Right ventricle myocardium superior (tissue), 1 donor: Measurements from ENCODE around the gene CLN6. TPM values are rescaled to one million over a fixed set of nuclear protein-coding genes. Genes with fewer than 3 reads are reported as not detected.
"Not testable (repeated sequence)": the region's sequence is repeated elsewhere in the genome, so short reads cannot be mapped to it uniquely, and the experiment has no call there.

ENCODE experiments used
- ATAC-seq: fragments of 200-7000 bp; cut with Tn5 transposase; one replicate; pipeline ENCODE4 v1.9.1; 2020; ENCODE audit warnings: mild to moderate bottlenecking; ENCODE audit not compliant: poor library complexity
- DNase-seq: peaks from one replicate; pipeline ENCODE4 v3.0.0-alpha.2; 2020
- intact Hi-C: fragments of 100-400 bp; cut with DNase I; formaldehyde crosslinking; loops from one replicate; pipeline ENCODE4 v1.11.2; 2022
- total RNA-seq: library from RNA; stranded (reverse); fragmentation: NEBNext Ultra II Directional; extraction: Animal tissue kit (Norgen Biotek cat#: 25700); gene quantifications from one replicate; pipeline ENCODE4 v1.2.1, GENCODE V29; 2021
- donor health status: DM: no; HTN: yes; CAD: no; lungs with severe emphysema.

Gene CLN6
- total RNA-seq, 1 donor from 2014 or later, result 6.9 TPM

GRCh38 chr15:68259883-68260282 lies 30.4 kb upstream of the CLN6 start:
- intact Hi-C loops, result no loop called here
- peak; percentile 54 for ATAC-seq
- no peak for DNase-seq

GRCh38 chr15:68258692-68259091 lies 29.2 kb upstream of the CLN6 start:
- intact Hi-C loops, result no loop called here
- DNase-seq (no peak), ATAC-seq (no peak)

- intact Hi-C loops, result no loop called here
- peak; percentile 95 for ATAC-seq
- peak; percentile 95 for DNase-seq
Observed at GRCh38 chr15:68256675-68257450, 27.3 kb upstream of the CLN6 start.

GRCh38 chr15:68252925-68253534 lies 23.5 kb upstream of the CLN6 start:
- no peak for DNase-seq
- intact Hi-C loops, result loop anchor here (5.0 kb wide), 1 partner anchor 624 kb away; no protein-coding TSS in a partner anchor
- ATAC-seq, result peak; percentile 30

GRCh38 chr15:68249058-68249713 lies 19.7 kb upstream of the CLN6 start:
- DNase-seq, result no peak
- intact Hi-C loops, result no loop called here

GRCh38 chr15:68244235-68244634 lies 14.7 kb upstream of the CLN6 start:
- no peak for ATAC-seq
- intact Hi-C loops, result no loop called here
- DNase-seq, result no peak

More at GRCh38 chr15:68249058-68249713, 19.7 kb upstream of the CLN6 start:
- ATAC-seq, result no peak

- intact Hi-C loops, result no loop called here
- ATAC-seq (no peak), DNase-seq (no peak)
Observed at GRCh38 chr15:68241088-68241935, 11.8 kb upstream of the CLN6 start.

- ATAC-seq (no peak), DNase-seq (no peak)
- intact Hi-C loops, result no loop called here
Observed at GRCh38 chr15:68239025-68239424, 9.5 kb upstream of the CLN6 start.

- ATAC-seq, result no peak
- intact Hi-C loops, result no loop called here
- DNase-seq, result no peak
Observed at GRCh38 chr15:68235022-68235421, 5.5 kb upstream of the CLN6 start.

GRCh38 chr15:68234520-68234919 lies 5.0 kb upstream of the CLN6 start:
- DNase-seq, ATAC-seq, intact Hi-C loops: not testable (repeated sequence)

- ATAC-seq (no peak), DNase-seq (no peak)
- intact Hi-C loops, result no loop called here
Observed at GRCh38 chr15:68234060-68234459, 4.5 kb upstream of the CLN6 start.

- DNase-seq, result no peak
- intact Hi-C loops, result no loop called here
- ATAC-seq, result no peak
Observed at GRCh38 chr15:68232937-68233336, 3.4 kb upstream of the CLN6 start.

GRCh38 chr15:68232449-68232848 lies 2.9 kb upstream of the CLN6 start:
- DNase-seq (no peak), ATAC-seq (no peak)
- intact Hi-C loops, result no loop called here

- ATAC-seq (no peak), DNase-seq (no peak)
- intact Hi-C loops, result no loop called here
Observed at GRCh38 chr15:68231102-68231818, 1.7 kb upstream of the CLN6 start.

- ATAC-seq (no peak), DNase-seq (no peak)
- intact Hi-C loops, result no loop called here
Observed at GRCh38 chr15:68230157-68231100, 901 bp upstream of the CLN6 start.

GRCh38 chr15:68228971-68229385 lies 550 bp downstream of the CLN6 start:
- DNase-seq, result no peak
- peak; percentile 1 for ATAC-seq
- intact Hi-C loops, result no loop called here
